BE2C (cell line): ENCODE data around the gene PLAU.

Source experiments
- DNase-seq: peaks from one replicate; pipeline ENCODE4 v3.0.0-alpha.2; 2020
- H3K27me3 ChIP-seq: fragments of 250-450 bp; sonication (Bioruptor Pico); 2 replicates; pipeline ENCODE4 v1.5.1; 2020; ENCODE audit warnings: mild to moderate bottlenecking
- H3K36me3 ChIP-seq: fragments of 250-450 bp; sonication (Bioruptor Pico); 2 replicates; pipeline ENCODE4 v1.5.1; 2020; ENCODE audit warnings: mild to moderate bottlenecking
- H3K4me1 ChIP-seq: fragments of 250-450 bp; sonication (Bioruptor Pico); 2 replicates; pipeline ENCODE4 v1.5.1; 2020
- H3K4me3 ChIP-seq: 2 replicates; pipeline ENCODE4 v1.5.1; 2011; ENCODE audit warnings: low read depth, low read length
- H3K9me3 ChIP-seq: fragments of 250-450 bp; sonication (Bioruptor Pico); 2 replicates; pipeline ENCODE4 v1.5.1; 2020
- CTCF ChIP-seq: IDR thresholded peaks from 2 replicates; pipeline ENCODE4 v1.5.1; 2012; ENCODE audit warnings: mild to moderate bottlenecking, low read depth, low read length

Gene PLAU

GRCh38 chr10:73948947-73949633 is 38.2 kb downstream of the PLAU start:
- TF ChIP-seq CTCF, result no peak
- no peaks in the 10 kb centered on the region for H3K27me3 ChIP-seq
- no peak for DNase-seq
- H3K4me1 ChIP-seq, result no peaks in the 10 kb centered on the region
- H3K4me3 ChIP-seq, result no peak overlapping the region
- no peaks in the 10 kb centered on the region; the same call in 1 of the 2 replicates for H3K9me3 ChIP-seq
- H3K36me3 ChIP-seq, result no peaks in the 10 kb centered on the region

GRCh38 chr10:73950155-73950948 is 39.4 kb downstream of the PLAU start:
- peak; percentile 27 for DNase-seq
- no peak for TF ChIP-seq CTCF
- no peaks in the 10 kb centered on the region for H3K36me3 ChIP-seq
- H3K4me1 ChIP-seq, result no peaks in the 10 kb centered on the region
- no peak overlapping the region for H3K4me3 ChIP-seq
- H3K9me3 ChIP-seq, result no peaks in the 10 kb centered on the region
- H3K27me3 ChIP-seq, result no peaks in the 10 kb centered on the region

- DNase-seq, result no peak
Observed at GRCh38 chr10:73953665-73954064, 42.7 kb downstream of the PLAU start.

GRCh38 chr10:73954737-73955136 is 43.8 kb downstream of the PLAU start:
- DNase-seq, result no peak
- Histone ChIP-seq H3K4me3 (no peak overlapping the region), H3K4me1 (no peaks in the 10 kb centered on the region), H3K9me3 (no peaks in the 10 kb centered on the region), H3K27me3 (no peaks in the 10 kb centered on the region), H3K36me3 (no peaks in the 10 kb centered on the region)
- no peak for TF ChIP-seq CTCF

More at GRCh38 chr10:73953665-73954064, 42.7 kb downstream of the PLAU start:
- TF ChIP-seq CTCF, result no peak
- no peaks in the 10 kb centered on the region for H3K4me1 ChIP-seq
- H3K4me3 ChIP-seq, result no peak overlapping the region
- H3K9me3 ChIP-seq, result no peaks in the 10 kb centered on the region
- no peaks in the 10 kb centered on the region for H3K27me3 ChIP-seq
- H3K36me3 ChIP-seq, result no peaks in the 10 kb centered on the region

- Histone ChIP-seq H3K36me3 (no peaks in the 10 kb centered on the region), H3K9me3 (no peaks in the 10 kb centered on the region), H3K27me3 (no peaks in the 10 kb centered on the region), H3K4me1 (no peaks in the 10 kb centered on the region), H3K4me3 (no peak overlapping the region)
- TF ChIP-seq CTCF, result no peak
- no peak for DNase-seq
Observed at GRCh38 chr10:73955719-73956118, 44.8 kb downstream of the PLAU start.
